Dedifferentiated amniotic fluid mesenchymal stem cell (primary cell): ENCODE results near the gene SPTBN4.
"Not testable (repeated sequence)": the region's sequence is repeated elsewhere in the genome, so short reads cannot be mapped to it uniquely, and the experiment has no call there.

Experiments
- DNase-seq: peaks from one replicate; pipeline ENCODE4 v3.0.0-alpha.2; 2016; ENCODE audit errors: extremely low spot score

Gene SPTBN4

DNA sequence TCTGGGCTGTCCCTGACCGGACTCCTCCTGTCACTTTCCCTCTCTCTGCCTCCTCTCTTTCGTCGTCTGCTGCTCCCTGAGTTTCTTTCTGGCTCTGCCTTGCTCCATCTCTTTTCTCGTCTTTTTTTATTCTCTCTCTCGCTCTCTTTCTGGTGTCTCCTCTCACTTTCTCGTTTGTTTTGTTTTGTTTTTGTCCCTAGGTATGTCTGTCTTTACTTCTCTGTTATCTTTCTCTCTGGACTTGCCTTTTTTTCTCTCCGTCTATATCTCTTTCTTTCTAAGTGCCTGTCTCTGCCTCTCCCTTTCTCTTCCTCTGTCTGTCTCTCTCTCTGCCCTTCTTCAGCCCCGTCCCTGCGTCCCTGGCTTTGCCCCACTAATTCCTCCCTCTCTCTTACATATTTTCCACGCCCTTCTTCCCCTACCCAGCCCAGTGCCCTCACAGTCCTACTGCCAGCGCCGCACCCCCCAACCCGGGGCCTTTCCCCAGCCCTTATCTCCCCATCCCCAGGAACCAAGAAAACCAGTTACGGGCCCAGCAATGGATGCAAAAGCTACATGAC, 61.8 kb downstream of the SPTBN4 start:
- DNase-seq: no peak

- peak; percentile 54 for DNase-seq
Observed at GRCh38 chr19:40529093-40529954, 62.5 kb downstream of the SPTBN4 start.

- no peak for DNase-seq
Observed at GRCh38 chr19:40530091-40530901, 63.5 kb downstream of the SPTBN4 start.

DNA sequence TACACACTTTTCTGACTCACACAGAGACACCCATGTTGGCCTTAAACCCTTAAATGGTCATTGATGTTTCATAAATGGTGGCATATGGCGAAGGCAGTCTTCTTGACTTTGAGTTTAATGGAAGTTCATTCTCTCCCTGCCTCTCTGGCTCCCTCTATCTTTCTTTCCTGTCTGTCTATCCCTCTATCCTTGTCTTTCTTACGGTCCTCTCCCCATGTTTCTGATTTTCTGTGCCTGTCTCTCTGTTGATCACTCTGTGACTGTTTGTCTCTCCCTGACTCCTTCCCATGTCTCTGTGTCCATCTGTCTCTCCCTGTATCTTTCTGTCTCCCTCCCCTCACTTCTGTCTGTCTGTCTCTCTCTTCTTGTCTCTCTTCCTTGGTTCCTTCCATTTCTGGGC, 66.7 kb downstream of the SPTBN4 start:
- no peak for DNase-seq

DNA sequence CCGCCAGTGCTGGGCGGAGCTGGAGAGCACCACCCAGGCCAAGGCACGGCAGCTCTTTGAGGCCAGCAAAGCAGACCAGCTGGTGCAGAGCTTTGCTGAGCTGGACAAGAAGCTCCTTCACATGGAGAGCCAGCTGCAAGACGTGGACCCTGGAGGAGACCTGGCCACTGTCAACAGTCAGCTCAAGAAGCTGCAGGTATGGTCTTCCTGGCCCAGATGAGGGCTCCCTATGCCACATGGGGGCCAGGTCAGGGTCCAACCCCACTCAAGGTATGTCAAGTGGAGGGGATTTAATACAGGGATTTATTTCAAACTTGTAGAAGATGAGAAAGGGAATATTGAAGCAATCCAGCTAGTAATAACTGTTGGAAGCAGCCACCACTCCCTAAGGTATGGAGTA, 67.3 kb downstream of the SPTBN4 start:
- no peak for DNase-seq

DNA sequence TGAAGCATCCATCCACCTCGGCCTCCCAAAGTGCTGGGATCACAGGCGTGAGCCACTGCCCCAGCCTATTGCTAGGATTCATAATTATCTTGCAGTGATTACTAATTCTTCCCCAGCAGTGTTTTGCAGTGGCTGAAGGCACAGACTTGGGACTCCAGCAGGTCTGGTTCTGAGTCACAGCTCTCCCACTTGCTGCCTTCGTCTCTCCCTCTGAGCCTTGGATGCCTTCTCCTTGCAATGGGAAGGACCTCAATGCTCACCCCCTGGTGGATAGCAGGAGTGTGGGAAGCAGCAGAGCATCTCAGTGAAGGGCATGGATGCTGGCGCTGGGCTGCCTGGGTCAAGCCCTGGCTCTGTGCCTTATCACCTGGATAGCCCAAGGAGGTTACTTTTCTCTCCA, 72.3 kb downstream of the SPTBN4 start:
- no peak for DNase-seq

DNA sequence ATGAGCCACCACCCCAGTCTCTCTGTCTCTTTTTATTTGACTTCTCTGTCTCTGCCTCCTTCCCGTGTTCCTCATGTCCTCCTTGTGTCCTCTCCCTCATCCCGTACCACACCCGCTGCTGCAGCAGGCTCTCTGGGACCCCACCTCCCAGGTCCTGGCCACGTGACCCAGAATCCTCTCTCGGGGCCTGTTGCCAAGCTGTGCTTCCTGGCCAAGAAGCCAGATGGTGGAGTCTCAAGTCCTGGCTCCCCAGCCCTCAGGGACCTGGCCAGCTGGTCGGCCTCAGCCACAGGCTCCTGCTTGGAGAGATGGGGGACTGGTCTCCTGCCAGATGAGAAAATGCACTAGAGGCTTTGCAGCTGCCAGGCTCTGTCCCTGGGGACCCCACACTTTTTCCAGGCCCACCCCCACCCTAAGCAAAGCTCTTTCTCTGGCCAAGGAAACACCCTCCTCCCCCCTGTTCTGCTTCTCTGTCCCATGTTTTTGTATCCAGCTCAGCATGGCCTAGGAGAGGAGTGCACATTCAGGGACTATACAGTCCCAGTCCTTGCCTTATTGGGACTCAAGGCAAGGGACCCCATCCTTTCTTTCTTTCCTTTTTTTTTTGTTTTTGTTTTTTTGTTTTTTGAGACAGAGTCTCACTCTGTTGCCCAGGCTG, 75.5 kb downstream of the SPTBN4 start:
- DNase-seq: no peak

- no peak for DNase-seq
Observed at GRCh38 chr19:40543029-40543597, 76.3 kb downstream of the SPTBN4 start.

DNA sequence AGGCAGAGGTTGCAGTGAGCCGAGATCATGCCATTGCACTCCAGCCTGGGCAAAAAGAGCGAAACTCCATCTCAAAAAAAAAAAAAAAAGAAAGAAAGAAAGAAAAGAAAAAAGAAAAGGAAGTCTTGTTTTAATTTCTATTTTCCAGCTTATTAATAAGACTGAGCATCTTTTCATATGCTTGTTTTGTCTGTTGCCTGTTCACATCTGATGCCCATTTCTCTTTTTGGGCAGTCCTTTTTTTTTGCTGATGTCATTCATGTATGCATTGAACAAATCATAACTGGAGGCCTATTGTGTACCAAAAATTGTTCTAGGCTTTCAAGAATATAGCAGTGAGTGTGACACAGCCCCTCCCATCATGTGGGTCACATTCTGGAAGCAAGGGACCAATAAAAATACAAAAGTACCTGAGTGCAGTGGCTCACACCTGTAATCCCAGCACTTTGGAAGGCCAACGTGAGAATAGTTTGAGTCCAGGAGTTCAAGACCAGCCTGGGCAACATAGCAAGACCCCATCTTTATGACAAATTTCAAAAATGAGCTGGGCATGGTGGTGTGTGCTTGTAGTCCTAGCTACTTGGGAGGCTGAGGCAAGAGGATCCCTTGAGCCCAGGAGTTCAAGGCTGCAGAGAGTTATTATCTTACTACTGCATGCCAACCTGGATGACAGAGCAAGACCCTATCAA, 79.5 kb downstream of the SPTBN4 start:
- not testable (repeated sequence) for DNase-seq

- DNase-seq: not testable (repeated sequence)
Observed at GRCh38 chr19:40547190-40547589, 80.4 kb downstream of the SPTBN4 start.

DNA sequence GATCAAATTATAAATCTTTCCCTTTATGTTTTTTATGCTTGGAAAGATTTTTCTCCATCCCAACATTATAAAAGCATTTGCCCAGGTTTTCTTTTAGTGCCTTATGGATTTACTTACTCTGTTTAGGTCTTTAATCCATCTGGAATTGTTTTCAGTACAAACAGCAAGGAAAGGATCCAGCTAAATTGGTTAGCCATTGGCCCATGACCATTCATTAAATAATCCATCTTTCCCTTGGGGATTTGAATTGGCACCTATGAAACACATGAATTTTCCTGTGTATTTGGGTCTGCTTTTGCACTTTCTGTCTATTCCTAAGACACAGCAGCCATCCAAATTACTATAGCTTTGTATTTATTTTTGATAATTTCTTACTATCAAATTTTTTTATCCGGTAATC, 81.0 kb downstream of the SPTBN4 start:
- no peak for DNase-seq

- DNase-seq: no peak
Observed at GRCh38 chr19:40549007-40549708, 82.4 kb downstream of the SPTBN4 start.

- DNase-seq: no peak
Observed at GRCh38 chr19:40550951-40551350, 84.2 kb downstream of the SPTBN4 start.

DNA sequence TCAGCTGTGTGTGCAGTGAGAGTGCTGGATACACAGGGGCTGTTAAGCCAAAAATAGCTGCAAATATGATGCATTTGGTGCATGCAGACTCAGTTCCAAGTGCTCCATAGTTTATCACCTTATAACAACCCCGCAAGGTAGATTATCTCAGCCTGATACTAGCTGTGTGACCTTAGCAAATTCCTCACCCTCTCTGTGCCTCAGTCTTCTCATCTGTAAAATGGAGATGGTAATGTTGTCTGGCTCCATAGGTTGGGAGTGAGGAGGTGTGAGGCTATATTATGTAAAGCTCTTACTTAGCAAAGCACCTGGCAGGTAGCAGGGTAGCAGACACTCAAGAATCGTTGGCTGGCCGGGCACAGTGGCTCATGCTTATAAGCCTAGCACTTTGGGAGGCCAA, 86.0 kb downstream of the SPTBN4 start:
- DNase-seq: no peak

- no peak for DNase-seq
Observed at GRCh38 chr19:40553885-40554857, 87.4 kb downstream of the SPTBN4 start.

DNA sequence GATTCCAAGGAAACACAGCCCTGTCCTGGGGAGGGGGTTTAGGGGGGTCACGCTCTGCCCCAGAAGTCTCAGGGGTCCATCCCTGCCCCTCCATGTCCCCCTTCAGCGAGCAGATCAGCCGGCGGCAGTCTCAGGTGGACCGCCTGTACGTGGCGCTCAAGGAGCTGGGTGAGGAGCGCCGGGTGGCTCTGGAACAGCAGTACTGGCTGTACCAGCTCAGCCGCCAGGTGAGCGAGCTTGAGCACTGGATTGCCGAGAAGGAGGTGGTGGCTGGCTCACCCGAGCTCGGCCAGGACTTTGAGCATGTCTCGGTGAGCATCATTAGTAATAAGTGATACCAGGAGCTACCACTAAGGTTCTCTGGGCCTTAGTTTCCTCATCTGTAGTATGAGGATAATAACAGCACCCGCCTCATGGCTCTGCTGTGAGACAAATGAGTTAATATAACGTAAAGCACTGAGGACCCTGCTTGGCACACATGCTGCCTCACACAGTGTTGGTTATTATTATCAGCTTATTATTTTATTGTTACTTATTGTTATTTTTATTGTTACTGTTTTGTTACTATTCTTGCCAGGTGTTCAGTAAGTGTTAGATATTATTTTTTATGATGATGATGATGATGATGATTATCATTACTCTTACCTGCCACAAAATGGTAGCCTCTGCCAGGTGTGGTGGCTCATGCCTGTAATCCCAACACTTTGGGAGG, 89.3 kb downstream of the SPTBN4 start:
- DNase-seq: no peak

- no peak for DNase-seq
Observed at GRCh38 chr19:40556953-40557530, 90.2 kb downstream of the SPTBN4 start.

- no peak for DNase-seq
Observed at GRCh38 chr19:40559394-40559793, 92.6 kb downstream of the SPTBN4 start.
